Activated naive CD8-positive, alpha-beta T cell (primary cell): ENCODE results near the gene STPG4.
A peak's percentile ranks its signal among the peaks of the same experiment; 100 is the strongest.

Source experiments
- H3K27ac Mint-ChIP-seq: one replicate; pipeline ENCODE4 v1.8.0; 2021; ENCODE audit warnings: mixed read lengths
- H3K27me3 Mint-ChIP-seq: one replicate; pipeline ENCODE4 v1.8.0; 2021; ENCODE audit warnings: mixed read lengths
- H3K36me3 Mint-ChIP-seq: one replicate; pipeline ENCODE4 v1.8.0; 2021; ENCODE audit warnings: mixed read lengths
- H3K4me1 Mint-ChIP-seq: one replicate; pipeline ENCODE4 v1.8.0; 2021; ENCODE audit warnings: low read depth, mixed read lengths
- H3K4me3 Mint-ChIP-seq: one replicate; pipeline ENCODE4 v1.8.0; 2021; ENCODE audit warnings: mild to moderate bottlenecking, mixed read lengths
- H3K9me3 Mint-ChIP-seq: one replicate; pipeline ENCODE4 v1.8.0; 2021; ENCODE audit warnings: low read depth, mixed read lengths

Gene STPG4

GRCh38 chr2:47078541-47079482, 76.3 kb downstream of the STPG4 start:
- no peaks in the 10 kb centered on the region for H3K36me3 Mint-ChIP-seq
- H3K9me3 Mint-ChIP-seq = no peaks in the 10 kb centered on the region
- H3K4me1 Mint-ChIP-seq = peaks cover 1% of the 10 kb centered on the region
- no peaks in the 10 kb centered on the region for H3K27me3 Mint-ChIP-seq
- no peak overlapping the region for H3K27ac Mint-ChIP-seq
- H3K4me3 Mint-ChIP-seq = no peak overlapping the region

- no peaks in the 10 kb centered on the region for H3K27me3 Mint-ChIP-seq
- H3K4me1 Mint-ChIP-seq = peaks cover 1% of the 10 kb centered on the region
- no peaks in the 10 kb centered on the region for H3K9me3 Mint-ChIP-seq
- no peak overlapping the region for H3K4me3 Mint-ChIP-seq
- no peaks in the 10 kb centered on the region for H3K36me3 Mint-ChIP-seq
- H3K27ac Mint-ChIP-seq = no peak overlapping the region
Measured at GRCh38 chr2:47077442-47078117, 77.5 kb downstream of the STPG4 start.

- Mint-ChIP-seq H3K4me3 (no peak overlapping the region), H3K9me3 (no peaks in the 10 kb centered on the region), H3K27ac (no peak overlapping the region), H3K36me3 (no peaks in the 10 kb centered on the region), H3K4me1 (peaks cover 5% of the 10 kb centered on the region), H3K27me3 (no peaks in the 10 kb centered on the region)
Measured at GRCh38 chr2:47076586-47077441, 78.3 kb downstream of the STPG4 start.

GRCh38 chr2:47076126-47076506, 79.0 kb downstream of the STPG4 start:
- Mint-ChIP-seq H3K36me3 (no peaks in the 10 kb centered on the region), H3K9me3 (no peaks in the 10 kb centered on the region), H3K27me3 (no peaks in the 10 kb centered on the region), H3K4me3 (no peak overlapping the region), H3K27ac (peak overlapping the region; percentile 5), H3K4me1 (peaks cover 12% of the 10 kb centered on the region)

GRCh38 chr2:47075361-47076125, 79.6 kb downstream of the STPG4 start:
- Mint-ChIP-seq H3K4me3 (no peak overlapping the region), H3K9me3 (no peaks in the 10 kb centered on the region), H3K27me3 (no peaks in the 10 kb centered on the region), H3K4me1 (peaks cover 16% of the 10 kb centered on the region), H3K36me3 (no peaks in the 10 kb centered on the region), H3K27ac (peak overlapping the region; percentile 73)

GRCh38 chr2:47074691-47075090, 80.4 kb downstream of the STPG4 start:
- no peak overlapping the region for H3K27ac Mint-ChIP-seq
- no peaks in the 10 kb centered on the region for H3K36me3 Mint-ChIP-seq
- H3K4me1 Mint-ChIP-seq = peaks cover 23% of the 10 kb centered on the region
- H3K27me3 Mint-ChIP-seq = no peaks in the 10 kb centered on the region
- no peaks in the 10 kb centered on the region for H3K9me3 Mint-ChIP-seq
- no peak overlapping the region for H3K4me3 Mint-ChIP-seq

- Mint-ChIP-seq H3K36me3 (no peaks in the 10 kb centered on the region), H3K27ac (no peak overlapping the region), H3K4me3 (no peak overlapping the region), H3K9me3 (no peaks in the 10 kb centered on the region), H3K4me1 (peaks cover 29% of the 10 kb centered on the region), H3K27me3 (no peaks in the 10 kb centered on the region)
Measured at GRCh38 chr2:47073641-47074040, 81.5 kb downstream of the STPG4 start.

- no peaks in the 10 kb centered on the region for H3K36me3 Mint-ChIP-seq
- no peak overlapping the region for H3K4me3 Mint-ChIP-seq
- H3K9me3 Mint-ChIP-seq = no peaks in the 10 kb centered on the region
- no peak overlapping the region for H3K27ac Mint-ChIP-seq
- peaks cover 33% of the 10 kb centered on the region for H3K4me1 Mint-ChIP-seq
- H3K27me3 Mint-ChIP-seq = no peaks in the 10 kb centered on the region
Measured at GRCh38 chr2:47073217-47073616, 81.9 kb downstream of the STPG4 start.

- peaks cover 36% of the 10 kb centered on the region for H3K4me1 Mint-ChIP-seq
- H3K27ac Mint-ChIP-seq = no peak overlapping the region
- H3K27me3 Mint-ChIP-seq = no peaks in the 10 kb centered on the region
- no peak overlapping the region for H3K4me3 Mint-ChIP-seq
- H3K9me3 Mint-ChIP-seq = no peaks in the 10 kb centered on the region
- no peaks in the 10 kb centered on the region for H3K36me3 Mint-ChIP-seq
Measured at GRCh38 chr2:47072728-47073191, 82.3 kb downstream of the STPG4 start.

- no peaks in the 10 kb centered on the region for H3K27me3 Mint-ChIP-seq
- H3K36me3 Mint-ChIP-seq = no peaks in the 10 kb centered on the region
- H3K4me1 Mint-ChIP-seq = peaks cover 41% of the 10 kb centered on the region
- peak overlapping the region; percentile 78 for H3K27ac Mint-ChIP-seq
- H3K9me3 Mint-ChIP-seq = no peaks in the 10 kb centered on the region
- H3K4me3 Mint-ChIP-seq = no peak overlapping the region
Measured at GRCh38 chr2:47072018-47072691, 83.0 kb downstream of the STPG4 start.

GRCh38 chr2:47070920-47071824, 83.9 kb downstream of the STPG4 start:
- no peaks in the 10 kb centered on the region for H3K36me3 Mint-ChIP-seq
- no peaks in the 10 kb centered on the region for H3K27me3 Mint-ChIP-seq
- peak overlapping the region; percentile 38 for H3K4me3 Mint-ChIP-seq
- no peaks in the 10 kb centered on the region for H3K9me3 Mint-ChIP-seq
- H3K27ac Mint-ChIP-seq = peak overlapping the region; percentile 78
- peaks cover 41% of the 10 kb centered on the region for H3K4me1 Mint-ChIP-seq

GRCh38 chr2:47070155-47070919, 84.8 kb downstream of the STPG4 start:
- Mint-ChIP-seq H3K9me3 (no peaks in the 10 kb centered on the region), H3K27ac (peak overlapping the region; percentile 78), H3K4me3 (no peak overlapping the region), H3K4me1 (peaks cover 44% of the 10 kb centered on the region), H3K36me3 (peaks cover 3% of the 10 kb centered on the region), H3K27me3 (no peaks in the 10 kb centered on the region)
